ENCODE measurements around the gene ARHGEF7.

- TF ChIP-seq EZH2phosphoT487 (conservative IDR thresholded peaks at IDR 0.05; ENCODE audit: low read length), result no peak
- no peak for TF ChIP-seq CTCF (IDR thresholded peaks at IDR 0.05; ENCODE audit: insufficient read depth, low read length, poor library complexity, severe bottlenecking)
Observed at GRCh38 chr13:111304603-111305289, 189.6 kb downstream of the ARHGEF7 start.

All from SU-DHL-6 (cell line).